GM18873 (cell line): ENCODE measurements around the gene SHKBP1.
"Not testable (repeated sequence)": the region's sequence is repeated elsewhere in the genome, so short reads cannot be mapped to it uniquely, and the experiment has no call there.

Experiments
- ATAC-seq: cut with Tn5 transposase; IDR thresholded peaks from one replicate; pipeline ENCODE4 v1.9.1; 2021; ENCODE audit warnings: mild to moderate bottlenecking, moderate library complexity, moderate number of reproducible peaks; ENCODE audit not compliant: unreplicated experiment, low FRiP score

Gene SHKBP1

DNA sequence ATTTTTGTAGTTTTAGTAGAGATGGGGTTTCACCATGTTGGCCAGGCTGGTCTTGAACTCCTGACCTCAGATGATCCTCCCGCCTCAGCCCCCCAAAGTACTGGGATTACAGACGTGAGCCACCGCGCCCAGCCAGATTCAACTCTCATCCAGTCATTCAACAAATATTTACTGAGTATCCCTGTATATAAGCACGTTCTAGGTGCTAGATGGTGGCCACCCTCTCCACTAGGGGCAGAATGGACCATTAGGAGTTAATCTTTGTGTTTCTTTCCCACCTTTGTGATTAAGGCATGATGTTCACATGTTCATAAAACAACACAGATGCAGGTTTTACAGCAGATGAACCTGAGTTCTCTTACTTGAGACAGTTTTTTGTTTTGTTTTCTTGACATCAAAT is 7.3 kb downstream of the SHKBP1 start:
- no peak for ATAC-seq

DNA sequence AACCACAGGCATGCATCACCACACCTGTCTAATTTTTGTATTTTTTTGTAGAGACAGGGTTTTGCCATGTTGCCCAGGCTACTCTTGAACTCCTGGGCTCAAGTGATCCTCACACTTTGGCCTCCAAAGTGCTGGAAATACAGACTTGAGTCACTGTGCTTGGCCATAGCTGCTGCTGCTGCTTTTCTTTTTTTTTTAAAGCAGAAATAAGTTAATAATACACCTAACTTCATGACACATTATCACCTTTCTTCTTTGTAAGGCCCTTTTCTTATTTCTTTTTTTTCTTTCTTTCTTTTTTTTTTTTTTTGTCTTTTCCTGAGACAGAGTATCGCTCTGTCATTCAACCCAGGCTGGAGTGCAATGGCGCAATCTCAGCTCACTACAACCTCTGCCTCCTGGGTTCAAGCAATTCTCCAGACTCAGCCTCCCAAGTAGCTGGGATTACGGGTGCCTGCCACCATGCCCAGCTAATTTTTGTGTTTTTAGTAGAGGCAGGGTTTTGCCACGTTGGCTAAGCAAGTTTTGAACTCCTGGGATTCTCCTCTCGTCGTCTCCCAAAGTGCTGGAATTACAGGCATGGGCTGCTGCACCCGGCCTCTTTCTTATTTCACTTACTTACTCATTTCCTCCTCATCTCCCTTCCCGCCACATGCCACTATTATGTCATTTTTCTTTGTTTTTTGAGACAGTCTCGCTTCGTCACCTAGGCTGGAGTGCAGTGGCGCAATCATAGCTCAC is 8.7 kb downstream of the SHKBP1 start:
- no peak for ATAC-seq

DNA sequence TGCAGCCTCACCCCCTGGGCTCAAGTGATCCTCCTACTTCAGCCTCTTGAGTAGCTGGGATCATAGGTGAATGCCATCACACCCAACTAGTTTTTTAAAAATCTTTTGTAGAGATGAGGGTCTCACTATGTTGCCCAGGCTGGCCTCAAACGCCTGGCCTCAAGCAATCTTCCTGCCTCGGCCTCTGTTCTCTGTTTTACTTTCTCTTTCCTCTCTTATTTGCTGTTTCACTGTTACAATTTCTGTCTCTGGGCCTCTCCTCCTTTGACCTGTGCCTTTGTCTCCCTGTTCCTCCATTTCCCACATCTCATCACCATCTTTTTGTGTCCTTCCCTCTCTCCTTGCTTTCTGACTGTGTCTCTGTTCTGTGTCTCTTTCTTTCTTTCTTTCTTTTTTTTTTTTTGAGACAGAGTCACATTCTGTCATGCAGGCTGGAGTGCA is 9.3 kb downstream of the SHKBP1 start:
- no peak for ATAC-seq

DNA sequence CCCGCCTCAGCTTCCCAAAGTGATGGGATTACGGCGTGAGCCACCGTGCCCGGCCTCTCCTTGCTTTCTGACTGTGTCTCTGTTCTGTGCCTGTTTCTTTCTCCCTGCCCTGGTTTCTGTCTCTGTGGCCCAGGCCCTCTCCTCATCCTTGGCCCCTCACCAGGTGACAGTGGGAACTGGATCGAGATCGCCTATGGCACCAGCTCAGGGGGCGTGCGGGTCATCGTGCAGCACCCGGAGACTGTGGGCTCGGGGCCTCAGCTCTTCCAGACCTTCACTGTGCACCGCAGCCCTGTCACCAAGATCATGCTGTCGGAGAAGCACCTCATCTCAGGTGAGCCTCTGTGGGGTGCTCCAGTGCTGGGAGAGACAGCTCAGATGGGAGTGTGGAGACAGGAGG is 9.9 kb downstream of the SHKBP1 start:
- no peak for ATAC-seq

DNA sequence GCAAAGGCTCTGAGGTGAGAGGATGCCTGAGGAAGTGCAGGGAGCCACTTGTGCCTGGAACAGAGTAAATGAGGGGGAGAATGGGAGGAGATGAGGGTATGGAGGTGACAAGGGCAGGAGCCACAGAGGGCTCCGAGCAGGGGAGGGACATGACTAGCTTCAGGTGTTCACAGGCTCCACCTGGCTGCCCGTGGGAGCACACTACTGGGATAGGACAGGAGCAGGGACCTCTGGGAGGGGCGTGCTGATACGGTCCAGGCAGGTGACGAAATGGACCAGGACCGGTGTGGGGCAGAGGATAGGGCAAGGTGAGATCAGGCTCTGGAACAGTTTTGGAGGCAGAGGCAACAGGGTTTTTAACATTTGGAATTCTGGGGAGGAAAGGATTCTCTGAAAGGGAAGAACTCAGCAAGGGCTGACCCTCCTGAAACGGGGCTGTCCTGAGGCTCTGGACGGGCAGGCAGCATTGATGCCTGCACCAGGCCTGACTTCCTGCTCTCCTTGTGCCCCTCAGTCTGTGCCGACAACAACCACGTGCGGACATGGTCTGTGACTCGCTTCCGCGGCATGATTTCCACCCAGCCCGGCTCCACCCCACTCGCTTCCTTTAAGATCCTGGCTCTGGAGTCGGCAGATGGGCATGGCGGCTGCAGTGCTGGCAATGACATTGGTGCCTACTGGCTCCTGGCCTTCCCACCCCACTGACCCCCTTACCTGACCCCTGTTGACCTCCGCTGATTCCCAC is 11.6 kb downstream of the SHKBP1 start:
- ATAC-seq, result no peak

DNA sequence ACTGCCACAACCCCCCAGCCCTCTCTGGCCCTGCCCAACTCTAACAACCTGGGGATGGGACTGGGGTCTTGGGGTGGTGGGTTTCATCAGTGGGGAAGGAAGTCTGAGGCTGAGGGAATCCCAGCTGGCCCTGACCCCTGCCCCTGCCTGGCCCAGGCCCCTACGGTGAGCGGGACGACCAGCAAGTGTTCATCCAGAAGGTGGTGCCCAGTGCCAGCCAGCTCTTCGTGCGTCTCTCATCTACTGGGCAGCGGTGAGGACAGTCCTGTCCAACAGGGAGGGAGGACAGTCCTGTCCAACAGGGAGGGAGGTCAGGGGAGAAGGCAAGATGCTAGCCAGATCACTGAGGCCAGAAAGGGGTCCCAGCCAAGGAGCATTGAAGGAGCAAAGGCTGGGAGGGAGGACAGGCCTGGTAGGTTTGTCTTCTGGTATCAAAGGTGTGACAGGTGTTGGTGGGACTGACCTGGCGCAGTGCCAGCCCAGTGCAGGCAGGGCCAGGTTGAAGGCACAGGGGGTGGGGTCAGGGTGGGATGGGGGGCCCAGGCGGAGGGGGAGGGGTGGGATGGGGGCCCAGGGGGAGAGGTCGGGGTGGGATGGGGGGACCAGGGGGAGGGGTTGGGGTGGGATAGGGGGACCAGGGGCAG is 12.4 kb downstream of the SHKBP1 start:
- ATAC-seq, result no peak

DNA sequence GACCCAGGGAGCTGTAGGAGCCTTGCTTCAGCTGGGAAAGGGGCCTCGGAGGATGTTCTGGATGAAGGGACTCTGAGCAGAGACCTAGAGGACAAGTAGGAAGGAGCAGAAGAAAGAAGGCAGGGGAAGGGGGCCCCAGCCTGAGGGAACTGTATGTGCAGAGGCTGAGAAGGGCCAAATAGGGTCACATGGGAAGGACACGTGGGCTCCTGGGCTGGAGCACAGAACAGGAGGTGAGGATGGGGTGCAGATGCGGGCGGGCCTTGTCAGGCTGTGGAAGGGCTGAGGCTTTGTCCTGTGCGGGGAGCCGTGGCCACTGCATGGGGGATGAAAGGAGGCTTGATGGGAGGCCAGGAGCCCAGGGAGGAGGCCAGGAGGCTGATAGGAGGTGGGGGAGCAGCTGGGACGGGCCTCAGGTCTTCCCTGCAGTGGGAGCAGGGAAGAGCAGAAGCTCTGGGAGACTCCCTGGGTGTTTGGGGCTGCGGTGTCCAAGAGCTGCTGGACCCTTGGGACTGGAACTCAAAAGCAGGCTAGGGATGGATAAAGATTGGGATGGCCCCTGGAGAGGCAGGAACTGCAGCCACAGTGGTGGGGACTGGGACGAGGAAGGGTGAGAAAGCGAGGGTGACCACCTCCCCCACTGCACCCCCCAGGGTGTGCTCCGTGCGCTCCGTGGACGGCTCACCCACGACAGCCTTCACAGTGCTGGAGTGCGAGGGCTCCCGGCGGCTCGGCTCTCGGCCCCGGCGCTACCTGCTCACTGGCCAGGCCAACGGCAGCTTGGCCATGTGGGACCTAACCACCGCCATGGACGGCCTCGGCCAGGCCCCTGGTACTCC is 13.1 kb downstream of the SHKBP1 start:
- no peak for ATAC-seq

DNA sequence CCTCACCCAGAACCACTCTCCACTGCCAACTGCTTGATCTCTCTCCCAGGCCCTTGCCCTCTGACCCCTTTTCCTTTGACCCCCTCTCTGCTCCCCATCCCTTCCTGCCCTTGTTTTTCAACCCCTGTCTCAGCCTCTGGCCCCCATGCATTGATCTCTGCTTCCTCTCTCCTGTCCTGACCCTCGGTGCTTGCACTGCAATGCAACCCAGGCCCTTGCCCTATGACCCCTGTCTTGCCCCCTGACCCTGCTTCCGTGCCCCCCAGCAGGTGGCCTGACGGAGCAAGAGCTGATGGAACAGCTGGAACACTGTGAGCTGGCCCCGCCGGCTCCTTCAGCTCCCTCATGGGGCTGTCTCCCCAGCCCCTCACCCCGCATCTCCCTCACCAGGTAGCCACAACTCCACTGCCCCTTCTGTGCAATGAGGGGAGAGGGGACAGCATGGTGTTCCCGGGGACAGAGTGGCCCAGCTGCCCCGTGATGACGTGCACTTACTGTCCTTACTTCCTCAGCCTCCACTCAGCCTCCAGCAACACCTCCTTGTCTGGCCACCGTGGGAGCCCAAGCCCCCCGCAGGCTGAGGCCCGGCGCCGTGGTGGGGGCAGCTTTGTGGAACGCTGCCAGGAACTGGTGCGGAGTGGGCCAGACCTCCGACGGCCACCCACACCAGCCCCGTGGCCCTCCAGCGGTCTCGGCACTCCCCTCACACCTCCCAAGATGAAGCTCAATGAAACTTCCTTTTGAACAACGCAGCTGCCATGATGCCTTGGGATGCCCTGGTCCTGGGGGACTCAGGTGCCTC is 14.0 kb downstream of the SHKBP1 start:
- ATAC-seq, result no peak

DNA sequence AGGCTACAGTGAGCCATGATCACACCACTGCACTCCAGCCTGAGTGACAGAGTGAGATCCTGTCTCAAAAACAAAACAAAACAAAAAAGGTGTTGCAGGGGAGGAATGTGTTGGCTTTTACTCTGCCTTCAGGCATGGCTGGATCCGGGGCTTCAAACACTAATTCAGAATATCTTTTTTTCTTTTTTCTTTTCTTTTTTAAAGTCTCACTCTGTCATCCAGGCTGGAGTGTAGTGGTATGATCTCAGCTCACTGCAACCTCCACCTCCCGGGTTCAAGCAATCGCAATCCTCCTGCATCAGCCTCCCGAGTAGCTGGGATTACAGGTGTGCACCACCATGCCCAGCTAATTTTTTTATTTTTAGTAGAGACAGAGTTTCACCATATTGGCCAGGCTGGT is 15.1 kb downstream of the SHKBP1 start:
- ATAC-seq, result not testable (repeated sequence)

DNA sequence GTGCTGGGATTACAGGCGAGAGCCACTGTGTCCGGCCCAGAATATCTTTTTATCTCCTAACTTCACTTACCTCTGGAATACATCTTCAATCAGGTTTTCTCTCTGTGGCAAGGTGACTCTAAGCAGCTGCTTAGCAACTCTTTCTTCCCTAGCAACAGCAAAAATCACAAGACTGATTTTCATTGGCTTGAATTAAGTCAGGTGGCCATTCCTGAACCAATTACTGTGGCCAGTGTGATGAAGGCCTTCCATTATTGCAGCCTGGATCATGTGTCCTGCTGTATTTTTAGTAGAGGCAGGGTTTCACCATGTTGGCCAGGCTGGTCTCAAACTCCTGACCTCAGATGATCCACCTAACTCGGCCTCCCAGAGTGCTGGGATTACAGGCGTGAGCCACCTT is 15.5 kb downstream of the SHKBP1 start:
- ATAC-seq, result no peak

DNA sequence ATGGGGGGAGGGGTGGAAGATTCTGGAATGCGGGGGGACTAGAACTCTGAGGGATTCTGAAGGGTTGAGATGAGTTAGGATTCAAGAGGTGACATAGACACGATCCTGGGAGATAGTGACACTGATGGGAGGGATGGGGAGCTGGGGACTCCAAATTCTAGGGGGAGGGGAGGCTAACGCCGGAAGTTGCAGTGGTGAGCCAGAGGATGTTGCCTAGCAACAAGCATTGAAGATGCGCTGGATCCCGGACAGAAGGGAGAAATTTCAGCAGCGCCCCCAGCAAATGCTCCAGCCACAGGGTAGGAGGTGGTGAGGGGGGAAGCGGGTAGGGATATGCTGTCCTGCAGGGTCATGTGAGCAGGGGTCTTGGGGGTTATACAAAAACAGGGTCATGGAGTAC is 17.6 kb downstream of the SHKBP1 start:
- no peak for ATAC-seq

DNA sequence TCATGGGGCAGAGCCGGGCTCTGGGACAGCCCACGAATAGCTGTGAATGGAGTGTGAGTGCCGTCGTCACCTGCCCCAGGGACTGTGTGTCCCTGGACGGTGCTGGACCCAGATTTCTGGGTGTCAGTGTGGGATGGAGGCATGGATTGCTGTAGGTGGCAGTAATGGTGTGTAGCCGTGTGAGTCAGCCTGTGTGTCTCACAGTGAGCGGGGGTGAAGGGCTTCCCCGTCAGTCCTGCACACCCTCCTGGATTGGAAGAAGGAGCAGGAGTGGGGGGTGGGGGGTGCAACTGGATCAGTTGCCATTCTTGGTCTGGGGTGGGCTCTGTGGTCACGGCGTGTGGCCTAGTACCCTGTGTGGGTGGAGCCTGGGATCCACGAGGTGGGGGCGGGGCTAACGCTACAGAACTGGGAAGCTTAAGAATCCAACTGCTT is 18.0 kb downstream of the SHKBP1 start:
- ATAC-seq, result no peak

DNA sequence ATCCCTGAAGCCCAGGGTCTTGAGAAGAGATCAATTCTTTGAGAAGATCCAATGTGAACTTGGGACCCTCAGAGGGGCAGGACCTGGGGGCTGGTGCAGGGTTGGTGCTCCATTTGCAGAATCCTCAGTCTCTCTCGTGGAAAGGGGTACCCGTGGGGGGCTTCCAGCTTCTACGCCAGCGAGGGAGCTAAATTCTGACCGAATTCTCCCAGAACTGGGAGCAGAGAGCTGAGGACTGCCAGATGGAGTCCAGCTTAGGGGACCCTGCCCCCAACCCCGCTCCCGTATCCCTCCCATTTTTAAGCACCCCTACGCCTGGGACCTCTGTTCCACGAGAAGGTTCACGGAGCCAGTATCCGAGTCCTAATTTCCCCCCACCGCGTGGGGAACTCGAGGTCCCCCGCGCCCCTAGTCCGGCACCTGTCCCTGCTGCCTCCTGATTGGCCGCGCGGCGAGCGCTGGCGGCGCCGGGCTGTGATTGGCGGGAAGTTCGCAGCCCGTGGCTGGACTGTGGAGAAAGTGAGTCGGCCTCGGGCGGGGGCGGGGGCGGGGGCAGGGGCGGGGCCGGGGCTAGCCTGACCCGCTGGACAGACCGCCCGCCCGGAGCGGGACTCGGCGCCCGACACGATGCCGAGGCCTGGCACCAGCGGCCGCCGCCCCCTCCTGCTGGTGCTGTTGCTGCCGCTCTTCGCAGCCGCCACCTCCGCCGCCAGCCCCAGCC is 20.1 kb downstream of the SHKBP1 start:
- ATAC-seq, result no peak

DNA sequence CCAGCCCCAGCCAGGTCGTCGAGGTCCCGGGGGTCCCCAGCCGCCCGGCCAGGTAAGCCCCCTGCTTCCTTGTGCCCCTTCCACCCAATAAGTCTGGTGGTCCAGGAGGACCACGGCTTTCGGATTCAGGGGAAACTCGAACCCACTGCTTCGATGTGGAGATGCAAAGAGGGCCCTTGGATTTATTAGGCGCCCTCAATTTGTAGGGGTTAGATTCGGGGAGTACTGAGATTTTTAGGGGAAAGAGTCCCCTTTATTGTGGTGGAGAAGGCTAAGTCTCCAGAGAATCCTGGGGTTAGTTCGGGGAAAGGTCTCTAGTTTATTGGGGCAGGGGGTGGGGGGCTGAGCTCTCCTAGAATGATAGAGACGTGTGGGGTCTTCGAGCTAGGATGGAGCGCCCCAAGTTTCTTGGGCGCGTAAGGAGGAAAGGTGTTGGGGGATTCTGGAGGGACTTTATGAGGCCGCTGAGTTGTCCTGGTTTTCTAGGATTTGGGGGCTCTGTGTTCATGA is 20.7 kb downstream of the SHKBP1 start:
- no peak for ATAC-seq

DNA sequence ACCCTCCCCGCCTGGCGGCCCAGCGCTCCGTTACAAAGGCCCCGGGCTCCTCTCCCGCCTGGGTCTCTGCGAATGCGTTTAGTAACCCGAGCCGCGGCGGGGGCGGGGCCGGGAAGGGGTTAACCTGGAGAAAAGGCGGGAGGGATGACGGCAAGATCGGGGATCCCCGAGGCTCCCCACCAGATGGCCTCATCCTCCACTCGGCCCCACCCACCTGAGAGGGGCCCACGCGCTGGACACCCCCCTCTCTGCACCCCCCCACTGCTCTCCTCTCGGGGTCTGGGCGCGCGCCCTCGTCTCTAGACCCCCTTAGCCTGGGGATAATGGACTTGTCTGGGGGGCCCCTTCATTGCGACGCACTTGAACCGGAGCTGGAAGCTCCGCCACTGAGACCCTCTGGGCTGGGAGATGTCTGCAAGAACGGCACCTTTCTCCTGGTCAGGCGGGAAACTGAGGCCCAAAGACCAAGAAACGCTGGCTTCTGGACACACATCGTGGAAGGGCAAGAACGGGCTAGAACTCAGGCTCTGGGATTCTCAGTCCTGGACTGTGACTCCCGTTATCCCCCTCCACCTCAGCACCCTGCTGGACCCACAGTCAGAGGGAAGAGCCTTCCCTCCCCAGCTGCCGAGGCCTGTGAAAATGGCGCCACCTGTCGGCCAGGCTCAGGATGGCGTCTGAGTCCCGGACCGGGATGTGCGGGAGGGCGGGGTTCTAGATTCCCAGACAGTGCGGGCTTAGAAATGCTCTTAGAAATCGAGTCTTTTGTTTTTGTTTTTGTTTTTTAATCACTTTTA is 21.6 kb downstream of the SHKBP1 start:
- no peak for ATAC-seq

DNA sequence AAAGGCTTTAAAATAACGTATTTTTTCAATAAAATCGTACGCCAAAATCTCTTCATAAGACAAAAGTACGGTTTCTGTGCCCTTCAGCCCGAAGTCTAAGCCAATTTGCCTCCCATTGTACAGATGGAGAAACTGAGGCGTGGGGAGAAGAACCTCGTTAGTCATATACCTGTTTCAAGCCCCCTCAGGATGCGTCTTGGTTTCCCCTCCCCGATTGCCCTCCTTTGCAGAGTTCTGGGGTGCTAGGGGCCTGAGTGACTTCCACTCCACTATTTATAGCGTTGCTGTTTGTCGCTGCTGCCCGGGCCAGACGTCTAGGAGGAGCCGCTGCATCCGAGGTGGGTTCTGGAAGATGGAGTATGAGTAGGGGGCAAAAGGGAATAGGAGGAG is 22.2 kb downstream of the SHKBP1 start:
- no peak for ATAC-seq

DNA sequence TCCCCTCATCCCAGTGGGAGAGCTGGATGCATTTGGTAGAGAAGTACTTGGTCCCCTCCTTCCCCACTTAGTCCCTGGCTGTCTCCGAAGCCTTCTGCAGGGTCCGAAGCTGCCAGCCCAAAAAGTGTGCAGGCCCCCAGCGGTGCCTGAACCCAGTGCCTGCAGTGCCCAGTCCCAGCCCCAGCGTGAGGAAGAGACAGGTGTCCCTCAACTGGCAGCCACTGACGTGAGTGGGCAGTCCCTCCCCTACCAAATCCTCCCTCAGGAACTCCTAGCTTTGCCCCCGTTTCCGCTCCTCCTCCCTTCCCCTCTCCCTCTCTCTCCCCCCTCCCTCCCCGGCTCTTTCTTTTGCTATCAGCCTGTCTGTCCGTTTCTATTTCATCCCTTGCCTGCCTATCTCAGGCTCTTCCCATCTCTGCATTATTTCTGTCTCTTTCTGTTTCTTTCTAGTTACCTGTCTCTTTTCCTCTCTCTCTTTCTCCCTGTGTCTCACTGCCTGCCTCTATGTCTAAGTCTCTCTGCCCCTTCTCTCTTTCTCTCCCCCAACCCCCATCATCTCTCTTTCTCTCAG is 22.7 kb downstream of the SHKBP1 start:
- no peak for ATAC-seq
